ENCODE measurements around the gene TCTN1. TPM values are rescaled to one million over a fixed set of nuclear protein-coding genes. Genes with fewer than 3 reads are reported as not detected.

The TCTN1 gene
- total and polyA plus RNA-seq, 2 of the 13 experiments (the other 11 are each of a cell fraction or from before 2014, with no cell fraction given) = 13.6 to 16.0 TPM

GRCh38 chr12:110615171-110615570 lies 1.2 kb downstream of the TCTN1 start:
- Histone ChIP-seq H4K20me1 (ENCODE audit: insufficient read depth, low read length) (no peaks in the 10 kb centered on the region), H3K9ac (ENCODE audit: insufficient read depth, low read depth, low read length) (no peak overlapping the region), H3K36me3 (replicated peaks in 1 of 2; ENCODE audit: control insufficient read depth in 1 of 2, insufficient read depth in 2 of 2, low read length in 2 of 2) (no peaks in the 10 kb centered on the region), H3K79me2 (ENCODE audit: insufficient read depth, low read length) (no peaks in the 10 kb centered on the region), H3K4me2 (ENCODE audit: low read depth, low read length) (0 out of 2 replicates have a peak overlapping the region, but pooled peaks have one; percentile 74), H3K4me1 (ENCODE audit: insufficient read depth, low read length) (peaks cover 10% of the 10 kb centered on the region), H3K27me3 (ENCODE audit: control insufficient read depth in 1 of 2, insufficient read depth in 2 of 2, low read length in 2 of 2) (no peaks in the 10 kb centered on the region; a peak in 1 of 5 replicates), H3K4me3 (replicated peaks in 1 of 3; ENCODE audit: insufficient read depth in 1 of 3, low read depth in 2 of 3, low read length in 3 of 3) (no peak overlapping the region), H3K27ac (ENCODE audit: extremely low read length, insufficient read depth, low read length) (no peak overlapping the region), H3K9me3 (ENCODE audit: low read length) (no peaks in the 10 kb centered on the region), H2AFZ (ENCODE audit: low read length) (no peak overlapping the region)
- no TSS peak for BruUV-seq (replicated peaks)
- in situ Hi-C loops (cut with HindIII; ENCODE audit: extremely low pct_ligation_motif_present, low pct_unique_long_range_greater_than_20kb) = no loop called here
- FAIRE-seq (no peak), DNase-seq (ENCODE audit: low spot score) (no peak), ATAC-seq (no peak)
- ChIA-PET POLR2A (no interaction called here), CTCF (ENCODE audit: low intra/inter-chr PET ratio, low total read pairs) (no interaction called here)
- TF ChIP-seq PRPF4 (IDR thresholded peaks at IDR 0.05; ENCODE audit: low read depth, low read length, poor library complexity, severe bottlenecking) (no peak), DNMT3B (CRISPR knock-in tag; conservative IDR thresholded peaks at IDR 0.05) (no peak), SP5 (CRISPR knock-in tag; IDR thresholded peaks at IDR 0.05; ENCODE audit: borderline replicate concordance, low read depth) (no peak), NFRKB (IDR thresholded peaks at IDR 0.05) (no peak), ZBTB46 (CRISPR knock-in tag; IDR thresholded peaks at IDR 0.05; ENCODE audit: borderline replicate concordance) (no peak), POGK (CRISPR knock-in tag; conservative IDR thresholded peaks at IDR 0.05) (no peak), NCOR1 (IDR thresholded peaks at IDR 0.05; ENCODE audit: borderline replicate concordance, low read length) (no peak), ZNF224 (CRISPR knock-in tag; IDR thresholded peaks at IDR 0.05) (no peak), THYN1 (CRISPR knock-in tag; IDR thresholded peaks at IDR 0.05; ENCODE audit: borderline replicate concordance, low read depth) (no peak), PHB2 (IDR thresholded peaks at IDR 0.05; ENCODE audit: partially characterized antibody) (no peak), ATF7-NPFF (CRISPR knock-in tag; IDR thresholded peaks at IDR 0.05; ENCODE audit: low read depth) (no peak), BCLAF1 (IDR thresholded peaks at IDR 0.05) (no peak), NCOA1 (CRISPR knock-in tag; IDR thresholded peaks at IDR 0.05) (no peak), SPEN (CRISPR knock-in tag; IDR thresholded peaks at IDR 0.05; ENCODE audit: low read depth) (no peak), ZNF720 (CRISPR knock-in tag; IDR thresholded peaks at IDR 0.05) (no peak), POLR2AphosphoS2 (IDR thresholded peaks at IDR 0.05; ENCODE audit: low read depth, low read length) (no peak), ZBTB49 (CRISPR knock-in tag; IDR thresholded peaks at IDR 0.05; ENCODE audit: borderline replicate concordance) (no peak)
- intact Hi-C loops (cut with micrococcal nuclease; ENCODE audit: unreplicated experiment) = no loop called here
- 90% methylated on average over 8 of the region's 8 CpGs for WGBS (ENCODE audit: low lambda C conversion rate)
